ENCODE measurements around the gene CSAD.

The CSAD gene, protein sequence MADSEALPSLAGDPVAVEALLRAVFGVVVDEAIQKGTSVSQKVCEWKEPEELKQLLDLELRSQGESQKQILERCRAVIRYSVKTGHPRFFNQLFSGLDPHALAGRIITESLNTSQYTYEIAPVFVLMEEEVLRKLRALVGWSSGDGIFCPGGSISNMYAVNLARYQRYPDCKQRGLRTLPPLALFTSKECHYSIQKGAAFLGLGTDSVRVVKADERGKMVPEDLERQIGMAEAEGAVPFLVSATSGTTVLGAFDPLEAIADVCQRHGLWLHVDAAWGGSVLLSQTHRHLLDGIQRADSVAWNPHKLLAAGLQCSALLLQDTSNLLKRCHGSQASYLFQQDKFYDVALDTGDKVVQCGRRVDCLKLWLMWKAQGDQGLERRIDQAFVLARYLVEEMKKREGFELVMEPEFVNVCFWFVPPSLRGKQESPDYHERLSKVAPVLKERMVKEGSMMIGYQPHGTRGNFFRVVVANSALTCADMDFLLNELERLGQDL

DNA sequence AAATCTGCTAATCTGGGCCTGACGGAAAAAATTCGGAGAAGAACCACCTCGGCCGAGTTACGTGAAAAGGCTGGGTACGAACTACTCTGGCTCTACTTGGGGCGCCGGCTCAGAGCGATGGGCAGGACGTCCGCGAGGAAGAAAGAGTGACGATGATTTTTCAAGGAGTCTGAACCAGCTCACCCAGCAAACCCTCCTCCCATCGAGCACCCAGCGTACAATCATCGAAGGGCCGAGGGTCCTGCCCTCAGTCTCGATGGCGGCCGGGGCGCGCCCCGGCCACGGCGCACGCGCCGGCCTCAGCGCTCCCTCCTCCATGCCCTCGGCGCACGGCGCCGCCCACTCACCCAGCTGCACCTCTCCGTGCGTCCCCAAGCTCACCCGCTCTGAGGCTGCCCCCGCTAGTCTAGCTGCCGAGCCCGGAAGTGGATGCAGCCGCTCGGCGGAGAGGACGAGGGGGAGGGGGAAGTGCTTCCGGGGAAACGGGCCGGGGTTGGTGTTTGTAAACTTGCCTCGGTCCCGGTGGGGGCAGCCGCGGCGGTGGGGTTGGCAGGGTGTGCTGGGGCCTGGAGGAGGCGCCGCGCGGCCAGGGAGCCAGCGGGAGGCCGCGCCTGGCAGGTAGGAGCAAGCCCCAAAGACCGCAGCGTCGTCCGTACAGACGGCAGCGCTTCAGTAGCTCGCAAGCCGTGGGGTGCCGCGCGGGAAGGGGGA lies at the start of gene CSAD, which contains the start of gene ZNF740:
TSS of gene CSAD (minus strand) at position 706 of the 711 bp plus-strand sequence. CDS start 7,455 bp downstream, outside the sequence.
TSS of gene ZNF740 (plus strand) at position 503 of the 711 bp plus-strand sequence. CDS start 1,262 bp downstream, outside the sequence.
- DNase-seq: peak; percentile 76

- DNase-seq: no peak
Observed at GRCh38 chr12:53230108-53230845, 49.6 kb upstream of the CSAD start.

GRCh38 chr12:53229454-53229853 lies 48.7 kb upstream of the CSAD start:
- no peak for DNase-seq

GRCh38 chr12:53227836-53228235 lies 47.1 kb upstream of the CSAD start:
- DNase-seq: no peak

DNA sequence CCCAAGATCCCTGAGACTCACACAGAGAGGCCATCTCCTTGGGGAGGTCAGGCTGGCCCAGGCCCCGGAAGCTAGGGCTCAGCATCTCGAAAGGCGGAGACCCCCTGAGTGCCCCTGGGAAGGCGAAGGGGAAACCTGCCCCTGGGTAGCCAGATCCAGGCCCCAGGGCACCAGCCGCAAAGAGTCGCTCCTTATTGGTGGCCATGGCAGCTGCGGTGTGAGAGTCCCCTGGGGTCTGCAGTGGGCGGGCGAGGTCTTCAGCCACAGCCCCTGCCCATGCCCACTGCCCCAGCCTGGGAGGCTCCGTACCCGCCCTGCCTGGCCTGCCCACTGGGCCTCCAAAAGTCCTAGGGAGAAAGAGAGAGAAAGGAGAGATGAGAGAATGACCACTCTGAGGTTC lies 46.6 kb upstream of the CSAD start:
- DNase-seq: no peak

GRCh38 chr12:53226815-53227214 lies 46.1 kb upstream of the CSAD start:
- DNase-seq: no peak

DNA sequence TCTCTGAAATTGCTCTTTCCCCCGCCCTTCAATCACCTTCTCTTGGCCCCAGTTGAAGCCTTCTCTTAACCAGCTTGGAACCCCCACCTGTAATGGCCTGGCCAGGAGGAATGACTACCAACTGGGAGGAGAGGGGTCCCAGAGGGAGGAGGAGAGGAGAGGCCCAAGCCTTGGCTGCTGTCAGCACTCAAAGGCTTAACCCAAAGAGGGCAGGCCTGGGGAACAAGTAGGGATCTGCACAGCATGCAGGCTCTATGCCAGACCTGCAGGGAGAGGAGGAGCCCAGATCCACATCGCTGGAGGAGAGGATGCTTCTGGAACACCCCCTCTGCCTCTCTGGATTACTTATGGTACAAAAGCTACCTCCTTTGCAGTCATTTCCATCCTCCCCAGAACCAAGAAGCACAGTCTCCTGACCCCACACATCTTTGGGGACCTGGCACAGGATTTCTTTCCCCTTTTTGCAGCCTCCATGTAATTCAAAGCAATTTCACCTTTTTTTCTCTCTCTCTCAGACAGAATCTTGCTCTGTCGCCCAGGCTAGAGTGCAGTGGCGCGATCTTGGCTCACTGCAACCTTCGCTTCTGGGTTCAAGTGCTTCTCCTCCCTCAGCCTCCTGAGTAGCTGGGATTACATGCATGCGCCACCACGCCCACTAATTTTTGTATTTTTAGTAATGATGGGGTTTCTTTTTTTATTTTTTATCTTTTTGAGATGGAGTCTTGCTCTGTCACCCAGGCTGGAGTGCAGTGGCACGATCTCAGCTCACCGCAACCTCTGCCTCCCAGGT lies 45.1 kb upstream of the CSAD start:
- no peak for DNase-seq

- no peak for DNase-seq
Observed at GRCh38 chr12:53224897-53225634, 44.3 kb upstream of the CSAD start.

DNA sequence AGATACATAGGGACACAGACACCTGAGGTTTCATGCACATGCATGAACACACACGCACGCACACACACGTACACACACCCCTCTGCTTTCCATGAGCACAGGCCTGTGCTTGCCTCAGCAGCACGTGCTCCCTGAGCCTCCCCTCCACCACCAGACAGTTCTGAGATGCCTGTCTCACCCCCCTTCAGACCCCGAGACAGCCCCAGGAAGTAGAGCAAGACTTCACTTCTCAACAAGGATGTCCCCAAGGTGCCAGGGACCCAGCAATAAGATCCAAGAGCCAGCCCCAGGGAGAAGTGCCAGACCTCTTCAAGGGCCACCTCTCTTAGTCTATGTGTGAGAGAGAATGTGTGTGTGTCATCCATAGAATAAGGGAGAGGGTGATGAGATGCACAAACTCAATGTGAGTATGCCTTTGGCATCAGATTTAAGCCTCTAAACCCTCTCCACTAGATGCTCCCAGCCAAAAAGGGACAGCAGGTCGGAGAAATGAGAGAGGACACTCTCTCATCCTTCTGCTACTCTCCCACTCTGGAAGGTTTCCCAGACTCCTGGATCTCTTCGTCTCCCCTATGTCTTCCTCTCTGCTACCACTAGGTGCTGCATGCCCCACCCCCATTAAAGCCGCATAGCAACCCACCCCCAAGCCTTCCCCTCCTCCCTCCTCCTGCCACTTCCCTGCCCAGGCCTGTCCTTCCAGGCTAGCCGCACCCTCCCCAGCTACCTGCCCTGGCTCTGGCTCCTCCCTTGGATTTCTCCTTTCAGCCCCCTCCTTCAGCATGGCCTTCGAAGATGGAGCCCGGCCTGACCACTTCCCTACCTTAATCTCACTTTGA lies 43.6 kb upstream of the CSAD start:
- DNase-seq: no peak

- DNase-seq: no peak
Observed at GRCh38 chr12:53223389-53224060, 42.8 kb upstream of the CSAD start.

DNA sequence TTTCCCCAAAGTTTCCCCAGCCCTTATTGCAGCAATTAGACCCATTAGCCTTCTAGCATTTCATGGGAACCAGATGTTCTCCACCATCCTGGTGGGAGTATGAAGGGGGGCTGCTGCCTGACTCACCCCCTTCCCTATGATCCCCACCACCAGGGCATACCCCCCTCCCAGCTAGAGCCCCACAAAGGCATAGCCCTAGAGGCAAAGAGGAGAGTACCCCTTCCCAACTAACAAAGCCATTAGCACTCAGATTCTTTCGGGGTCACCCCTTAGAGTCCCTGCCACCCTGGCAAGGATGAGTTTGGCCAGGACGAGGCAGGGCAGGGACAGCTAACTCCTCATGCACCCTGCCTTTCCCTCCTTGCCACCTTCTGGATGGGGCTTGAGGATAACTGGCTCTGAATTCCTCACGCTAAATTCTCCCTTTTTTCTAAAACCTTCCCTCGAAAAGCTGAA lies 42.1 kb upstream of the CSAD start:
- no peak for DNase-seq

DNA sequence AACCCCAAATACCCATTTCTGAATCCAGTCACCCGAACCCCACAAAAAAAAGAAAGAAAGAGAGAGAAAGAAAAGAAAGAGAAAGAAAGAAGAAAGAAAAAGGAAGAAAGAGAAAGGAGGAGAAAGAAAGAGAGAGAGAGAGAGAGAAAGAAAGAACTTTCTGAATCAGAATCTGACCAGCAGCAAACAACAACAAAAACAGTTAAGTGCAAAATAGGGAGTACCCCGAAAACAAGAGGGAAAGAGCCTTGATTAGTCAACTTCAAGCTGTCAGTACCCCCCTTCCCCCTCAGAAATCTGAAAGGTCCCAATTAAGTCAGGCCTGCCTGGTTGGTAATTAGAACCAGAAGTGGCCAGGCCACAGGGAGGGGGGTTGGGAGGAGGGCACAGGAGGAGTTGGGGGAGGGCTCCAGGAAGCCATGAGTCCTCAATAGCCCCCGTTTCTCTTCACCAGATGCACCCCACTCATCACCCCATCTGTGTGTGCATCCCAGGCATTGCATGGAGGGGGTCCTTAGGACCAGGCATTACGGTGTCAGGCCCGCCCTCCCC lies 41.5 kb upstream of the CSAD start:
- no peak for DNase-seq

DNA sequence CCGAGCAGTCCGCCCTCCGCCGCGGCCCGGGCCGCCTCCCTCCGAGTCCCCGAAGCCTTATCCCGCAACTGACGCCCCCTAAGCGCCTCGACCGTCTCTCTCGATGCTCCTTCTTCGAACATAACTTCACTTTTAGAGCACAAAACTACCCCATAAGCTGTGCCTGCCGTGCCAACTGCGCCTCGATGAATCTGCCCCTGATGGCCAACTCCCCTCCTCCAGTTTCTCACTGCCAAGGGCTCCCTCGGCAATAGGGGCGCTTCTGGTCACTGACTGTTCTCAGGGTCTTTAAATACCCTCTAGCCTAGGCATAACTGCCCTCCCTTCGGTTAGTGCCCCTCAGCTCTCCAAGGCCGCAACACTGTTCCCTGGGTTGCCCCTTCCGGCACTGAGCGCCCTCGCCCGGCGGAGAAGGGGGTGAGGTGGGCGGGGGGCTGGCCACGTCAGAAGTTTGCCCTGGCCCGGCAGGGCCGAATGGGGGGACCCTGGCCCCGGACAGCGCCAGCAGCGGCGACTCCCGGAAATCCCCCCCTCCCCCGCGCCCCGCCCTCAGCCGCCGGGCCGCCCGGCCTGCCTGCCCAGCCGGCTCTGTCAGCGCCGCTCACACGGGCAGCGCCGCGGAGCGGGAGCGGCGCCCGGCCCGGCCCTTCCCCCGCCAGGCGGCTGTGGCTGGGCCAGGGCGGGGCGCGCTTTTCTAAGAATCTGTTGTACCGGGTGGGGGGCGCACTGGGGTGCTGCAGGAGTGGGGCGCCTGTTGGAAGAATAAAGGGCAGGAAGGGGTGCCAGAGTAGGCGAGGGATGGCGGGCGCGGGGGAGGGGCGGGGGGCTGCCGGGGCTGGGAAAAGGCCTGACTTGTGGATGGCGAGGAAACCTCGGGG lies 40.7 kb upstream of the CSAD start:
- peak; percentile 44 for DNase-seq

- peak; percentile 58 for DNase-seq
Observed at GRCh38 chr12:53220694-53221202, 40.0 kb upstream of the CSAD start.

DNA sequence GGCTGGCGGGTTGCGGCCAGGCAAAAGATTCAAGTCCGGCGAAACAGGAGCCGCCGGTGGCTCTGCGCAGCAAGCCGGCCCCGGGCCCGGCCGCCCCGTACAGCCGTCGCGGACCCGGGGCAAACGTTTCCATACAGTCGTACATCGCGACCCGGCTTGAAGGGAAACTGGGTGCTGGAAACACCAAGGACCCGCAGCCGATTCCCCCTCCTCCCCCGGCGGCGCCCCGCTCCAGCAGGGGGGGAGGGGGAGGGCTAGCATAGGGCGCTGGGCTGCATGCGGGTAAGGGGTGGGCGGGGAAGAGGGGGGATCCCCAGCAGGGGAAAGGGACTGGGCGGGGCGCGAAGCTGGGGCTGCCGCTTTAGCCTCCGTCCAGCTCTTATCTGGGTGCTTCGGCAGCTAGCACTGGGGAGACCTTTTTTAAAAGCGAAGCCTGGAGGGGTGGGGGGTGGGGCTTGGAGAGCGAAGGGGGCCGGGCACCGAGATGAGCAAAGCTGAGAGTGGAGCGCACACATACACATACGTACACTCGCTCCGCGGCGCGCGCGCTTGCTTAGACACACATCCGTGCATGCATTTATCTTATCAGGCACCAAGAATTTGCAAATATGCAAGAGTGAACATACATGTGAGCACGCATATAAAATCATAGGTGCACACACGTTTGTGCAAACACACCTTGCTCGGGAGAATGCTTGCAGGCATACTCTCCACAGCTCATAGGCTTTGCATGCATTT lies 39.4 kb upstream of the CSAD start:
- DNase-seq: peak; percentile 26

DNA sequence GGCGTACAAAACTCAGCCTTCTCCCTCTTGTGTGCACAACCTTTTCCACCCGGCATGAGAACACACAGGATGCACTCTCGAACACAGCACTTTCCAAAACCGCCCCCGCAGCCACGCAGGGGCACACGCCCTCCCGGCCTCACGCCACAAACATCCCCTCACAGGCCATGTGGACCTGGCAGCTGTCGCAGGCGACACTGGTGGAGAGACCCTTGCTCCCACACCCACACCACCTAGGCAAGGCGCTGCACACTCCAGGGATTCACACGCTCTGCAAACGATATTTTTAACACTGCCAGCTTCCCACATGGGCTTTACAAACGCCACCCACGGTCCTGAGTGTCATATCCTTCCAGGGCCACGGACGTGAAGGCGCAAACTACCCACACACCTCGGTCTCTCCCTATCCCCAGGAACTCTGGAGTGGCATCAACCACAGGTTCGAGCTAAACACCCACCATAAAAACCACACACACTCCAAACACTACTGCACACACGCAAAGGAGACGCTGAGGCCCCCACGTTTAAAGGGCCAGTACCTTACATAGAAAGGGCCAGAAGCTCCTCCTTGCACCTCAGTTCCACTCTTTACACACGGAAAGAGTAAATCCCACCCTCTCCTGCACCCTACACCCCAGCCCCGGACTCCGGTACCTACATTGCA lies 38.7 kb upstream of the CSAD start:
- DNase-seq: no peak
